ENCODE results near the gene RNF166.

The RNF166 gene

DNA sequence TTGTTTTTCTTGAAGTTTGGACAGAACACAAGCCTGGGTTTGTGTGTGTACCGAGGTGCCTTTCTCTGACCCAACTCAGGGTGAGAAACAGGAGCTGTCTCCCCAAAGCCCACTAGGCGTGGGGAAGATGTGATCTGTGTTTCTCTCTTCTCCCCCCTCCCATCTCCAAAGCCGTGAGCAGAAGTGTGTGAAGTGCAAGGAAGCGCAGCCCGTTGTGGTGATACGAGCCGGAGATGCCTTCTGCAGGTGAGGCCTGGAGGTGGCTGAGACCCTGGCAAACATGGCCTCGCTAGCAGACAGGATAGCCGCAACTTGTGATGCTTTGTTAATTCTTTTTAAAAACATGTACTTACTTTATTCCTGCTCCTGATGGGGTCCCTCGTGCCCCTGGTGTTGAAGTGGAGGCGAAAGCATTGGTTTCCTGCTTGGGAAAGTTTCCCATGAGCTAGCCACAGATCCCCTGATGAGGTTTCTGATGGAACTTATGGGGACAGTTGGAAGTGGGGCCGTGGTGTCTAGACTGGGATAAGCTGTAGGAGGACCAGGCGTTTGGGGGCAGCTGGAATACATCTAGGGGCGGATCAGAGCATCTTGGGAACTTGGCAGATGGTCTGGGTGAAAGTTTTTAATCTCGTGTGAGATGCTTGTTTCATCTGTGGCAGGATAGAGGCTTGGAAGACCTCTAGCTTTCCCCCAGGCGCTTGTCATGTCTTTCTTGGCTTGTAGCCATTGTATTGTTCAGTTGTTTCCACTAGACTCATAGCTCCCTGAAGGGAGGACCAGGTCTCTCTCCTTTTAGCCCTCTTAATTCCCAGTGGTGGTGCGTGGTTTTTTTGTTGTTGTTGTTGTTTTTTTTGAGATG is 988 bp upstream of the RNF166 start:
- no peak for DNase-seq (ENCODE audit: low spot score)

DNA sequence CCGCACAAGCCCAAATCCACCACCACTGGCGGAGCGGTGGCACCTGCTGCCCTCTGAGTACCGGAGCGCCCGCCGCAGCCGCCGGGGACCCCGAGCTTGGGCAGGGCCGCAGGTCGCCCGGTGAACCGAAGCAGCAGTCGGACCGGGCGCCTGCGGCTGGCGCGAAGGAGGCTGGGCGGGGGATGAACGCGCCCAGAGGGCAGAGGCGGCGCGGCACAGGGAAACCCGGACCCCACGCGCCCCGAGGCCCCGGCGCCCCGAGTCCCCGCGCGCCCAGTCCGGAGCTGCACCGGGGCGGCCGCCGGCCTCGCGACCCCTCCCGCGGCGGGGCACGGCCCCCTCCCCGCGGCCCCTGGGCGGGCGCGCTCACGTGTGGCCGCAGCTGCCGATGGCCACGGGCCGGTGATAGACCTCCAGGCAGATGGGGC is 393 bp downstream of the RNF166 start:
- DNase-seq (ENCODE audit: low spot score), result no peak

DNA sequence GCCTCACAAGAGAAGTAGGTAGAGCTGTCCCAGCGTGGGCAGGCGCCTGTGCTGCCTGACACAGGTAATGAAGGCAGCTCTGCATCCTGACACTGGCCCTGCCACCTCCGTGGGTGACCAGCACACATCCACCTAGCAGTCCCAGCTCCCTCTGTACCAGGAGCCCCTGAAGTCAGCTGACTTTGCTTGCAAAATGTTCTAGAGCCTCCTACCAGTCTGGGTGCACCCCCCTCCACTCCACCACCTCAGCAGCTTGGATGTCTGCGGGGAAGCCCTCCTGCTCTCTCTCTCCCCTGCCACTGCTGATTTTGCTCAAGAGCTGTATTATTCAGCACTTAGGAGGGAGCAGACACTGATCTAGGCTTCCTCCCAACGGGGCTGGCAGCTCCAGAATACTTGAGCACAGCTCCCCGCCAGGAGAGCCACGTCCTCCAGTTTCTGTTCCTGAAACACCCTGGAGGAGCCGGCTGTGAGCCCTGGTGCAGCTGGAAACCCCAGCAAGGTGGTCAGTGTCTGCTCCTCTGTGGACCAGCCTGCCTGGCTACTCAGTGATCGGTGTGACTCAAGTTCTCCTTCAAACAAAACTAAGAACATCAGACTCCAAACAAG is 1.0 kb downstream of the RNF166 start:
- no peak for DNase-seq (ENCODE audit: low spot score)

DNA sequence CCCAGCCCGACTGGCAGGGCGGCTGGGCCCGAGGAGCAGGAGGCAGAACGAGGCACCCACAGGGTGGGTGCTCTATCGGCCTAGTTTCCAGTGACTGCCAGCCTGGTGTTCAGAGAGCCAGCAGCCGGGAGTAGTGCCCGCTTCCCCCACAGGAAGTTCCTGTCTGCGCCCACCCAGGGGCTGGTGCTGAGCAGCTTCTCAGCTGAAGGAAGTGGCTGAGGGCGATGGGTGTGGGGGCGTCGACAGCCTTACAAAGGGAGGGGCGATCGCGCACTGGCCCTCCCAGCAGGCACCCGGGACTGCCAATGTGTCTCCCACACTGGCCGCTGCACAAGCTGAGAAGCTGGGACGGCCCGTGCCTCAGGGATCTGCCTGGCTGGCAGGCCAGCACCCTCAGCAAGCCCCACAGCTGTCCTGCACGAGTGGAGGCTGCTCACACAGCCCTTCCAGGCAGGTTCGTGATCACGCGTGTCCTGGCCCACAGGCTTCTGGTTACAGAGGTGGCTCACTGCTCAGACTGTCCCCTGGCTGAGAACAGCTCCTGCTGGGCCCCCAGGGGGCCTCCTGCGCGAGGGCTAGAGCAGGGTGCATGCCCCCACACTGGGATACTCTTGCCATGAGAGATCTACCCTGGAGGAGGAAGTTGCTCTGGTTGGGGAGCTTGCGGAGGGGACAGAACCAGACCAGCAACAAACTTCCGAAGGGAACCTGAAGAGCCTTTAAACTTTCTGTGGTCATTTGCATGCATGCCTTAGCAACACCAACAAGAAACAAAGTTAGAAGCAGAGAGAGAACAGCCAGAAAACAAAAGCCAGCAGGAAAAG is 2.5 kb downstream of the RNF166 start:
- peak; percentile 51 for DNase-seq (ENCODE audit: low spot score)

DNA sequence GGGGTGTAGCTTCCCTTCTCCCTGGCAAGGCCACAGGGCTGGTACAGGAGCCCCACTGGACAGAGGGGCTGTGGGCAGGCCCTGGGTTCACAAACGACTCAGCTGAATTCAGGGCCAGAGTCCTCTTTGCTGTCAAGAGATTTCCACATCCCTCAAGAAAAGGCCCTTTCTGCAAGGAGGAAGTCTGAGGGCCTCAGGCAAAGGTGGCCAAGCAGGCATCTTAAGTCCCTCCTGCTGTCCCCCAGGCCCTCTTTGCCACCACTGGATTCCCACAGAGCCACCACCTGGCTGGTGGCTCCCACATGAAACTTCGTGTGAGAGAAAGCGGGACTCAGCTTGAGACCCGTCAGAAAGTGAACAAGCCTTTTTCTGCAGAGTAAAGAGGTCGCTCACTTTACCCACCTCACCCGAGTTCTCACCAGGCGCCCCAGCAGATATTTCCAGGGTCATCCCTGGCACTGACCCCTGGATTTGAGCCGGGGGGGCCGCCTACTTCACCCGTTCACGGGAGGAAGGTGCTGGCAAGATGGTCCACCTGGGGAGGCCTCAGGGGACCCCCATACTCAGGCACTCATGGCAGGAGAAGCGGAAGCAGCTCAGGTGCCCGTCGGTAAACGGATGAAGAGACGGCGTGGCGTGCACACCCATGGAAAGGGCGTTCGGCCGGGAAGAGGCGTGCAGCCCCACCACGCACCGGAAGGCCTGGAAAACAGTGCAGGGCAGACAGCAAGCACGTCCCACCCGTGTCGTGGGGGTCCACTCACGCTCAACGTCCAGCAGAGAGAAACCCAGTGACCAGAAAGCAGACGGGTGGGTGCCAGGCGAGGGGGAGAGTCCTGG is 3.6 kb downstream of the RNF166 start:
- no peak for DNase-seq (ENCODE audit: low spot score)

DNA sequence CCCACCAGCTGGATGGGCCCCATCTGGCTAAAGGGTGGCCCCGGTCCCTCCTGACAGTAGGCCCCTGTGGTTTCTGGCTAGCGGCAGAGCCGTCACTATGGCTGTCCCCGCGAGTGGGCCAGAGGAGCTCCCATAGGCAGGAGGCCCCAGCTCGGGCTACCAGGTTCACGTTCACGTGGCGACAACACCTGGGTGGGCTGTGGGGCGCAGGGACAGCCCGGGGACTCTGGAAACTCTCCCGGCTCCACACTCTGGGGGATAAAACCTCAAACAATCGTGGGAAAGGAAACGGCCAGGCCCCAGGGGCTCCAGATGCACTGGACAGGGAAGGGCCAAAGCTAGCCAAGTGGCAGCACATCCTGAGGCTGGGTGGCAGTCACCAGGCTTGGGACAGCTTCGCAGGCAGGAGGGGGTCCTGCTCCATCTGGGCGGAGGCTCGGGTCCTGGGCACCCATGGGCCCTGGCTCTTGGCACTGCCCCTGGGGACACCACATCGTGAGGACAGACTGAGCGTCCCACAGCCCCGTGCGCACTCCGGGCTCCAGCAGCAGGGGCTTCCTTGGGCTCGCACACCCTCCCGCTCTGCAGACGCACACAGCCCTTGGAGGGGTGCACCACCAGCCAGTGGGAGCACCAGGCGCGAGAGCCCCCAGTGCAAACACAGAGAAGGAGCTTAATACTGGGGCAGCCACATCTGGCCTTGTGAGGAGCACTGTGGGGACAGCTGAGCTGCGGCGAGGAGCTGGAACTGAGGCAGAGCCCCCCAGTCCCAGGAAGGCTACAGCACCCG is 4.4 kb downstream of the RNF166 start:
- DNase-seq (ENCODE audit: low spot score), result no peak

DNA sequence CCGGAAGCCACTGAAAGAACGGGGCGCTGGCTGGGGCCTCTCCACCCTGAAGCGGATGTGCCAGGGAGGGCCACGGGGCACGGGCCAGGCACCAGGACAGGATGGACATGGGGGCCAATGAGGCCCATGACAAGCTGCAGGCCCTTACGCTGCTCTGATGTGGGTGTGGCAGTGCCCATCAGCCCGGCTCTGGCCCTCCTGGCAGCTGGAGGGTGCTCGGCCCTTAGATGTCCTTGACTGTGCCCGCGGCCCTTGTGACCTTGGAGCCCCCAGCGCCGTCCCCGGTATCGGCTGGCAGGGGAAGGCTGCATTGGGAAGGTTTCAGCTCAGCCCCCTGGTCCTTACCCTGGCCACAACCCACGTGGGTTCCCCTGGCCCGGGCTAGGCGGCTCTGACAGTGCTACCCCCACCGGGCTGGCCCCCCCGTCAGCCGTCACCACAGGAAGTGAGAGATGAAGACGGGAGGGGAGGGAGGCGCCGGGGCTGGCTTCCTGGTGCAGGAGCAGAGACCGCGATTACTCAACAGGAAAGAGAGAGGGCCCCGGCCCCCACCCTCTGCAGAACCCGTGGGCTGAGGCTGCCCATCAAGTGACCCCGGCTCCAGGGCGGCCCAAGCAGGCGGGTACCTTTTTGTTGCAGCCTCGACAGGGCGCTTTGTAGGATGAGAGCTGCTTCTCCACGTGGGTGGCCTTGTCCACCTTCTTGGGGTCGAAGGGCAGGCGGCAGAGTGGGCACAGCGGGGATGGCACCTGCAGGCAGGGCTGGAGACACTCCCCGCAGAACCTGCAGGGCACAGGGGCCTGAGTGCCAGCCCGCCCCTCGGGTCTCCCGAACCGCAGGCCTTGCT is 5.3 kb downstream of the RNF166 start:
- DNase-seq (ENCODE audit: low spot score), result peak; percentile 58

DNA sequence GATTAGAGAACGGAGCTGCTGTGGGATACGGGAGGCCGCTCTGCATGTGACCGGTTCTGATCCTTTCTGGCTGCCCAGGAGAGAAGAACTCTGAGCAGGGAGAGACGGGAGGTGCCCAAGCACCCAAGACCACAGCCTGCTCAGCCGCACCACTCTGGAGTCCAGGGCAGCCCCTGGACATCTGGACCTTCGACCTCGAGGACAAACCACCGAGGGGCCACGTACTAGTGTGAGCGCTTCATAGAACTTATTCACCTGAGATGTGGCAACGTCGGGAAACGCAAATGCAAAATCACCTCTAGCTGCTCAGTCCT is 5.9 kb downstream of the RNF166 start:
- no peak for DNase-seq (ENCODE audit: low spot score)

DNA sequence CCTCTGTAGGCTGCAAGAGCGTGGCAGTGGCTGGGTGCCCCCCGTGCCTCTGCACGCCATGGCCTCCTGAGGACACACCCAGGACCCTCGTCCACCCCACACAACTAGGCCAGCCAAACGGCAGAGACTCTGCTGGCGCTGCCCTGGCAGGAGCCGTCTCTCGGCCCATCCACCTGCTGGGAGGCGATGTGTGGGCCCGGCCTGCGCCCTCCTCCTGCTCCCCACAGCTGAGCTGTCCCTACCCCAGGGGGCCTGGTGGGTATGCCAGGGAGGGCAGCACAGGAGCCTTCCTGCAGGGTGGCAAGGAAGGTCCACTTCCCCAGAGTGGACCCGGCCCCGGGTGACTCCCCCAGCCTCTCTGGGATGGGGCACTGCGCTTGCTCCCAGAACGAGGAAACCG is 7.0 kb downstream of the RNF166 start:
- DNase-seq (ENCODE audit: low spot score), result no peak

DNA sequence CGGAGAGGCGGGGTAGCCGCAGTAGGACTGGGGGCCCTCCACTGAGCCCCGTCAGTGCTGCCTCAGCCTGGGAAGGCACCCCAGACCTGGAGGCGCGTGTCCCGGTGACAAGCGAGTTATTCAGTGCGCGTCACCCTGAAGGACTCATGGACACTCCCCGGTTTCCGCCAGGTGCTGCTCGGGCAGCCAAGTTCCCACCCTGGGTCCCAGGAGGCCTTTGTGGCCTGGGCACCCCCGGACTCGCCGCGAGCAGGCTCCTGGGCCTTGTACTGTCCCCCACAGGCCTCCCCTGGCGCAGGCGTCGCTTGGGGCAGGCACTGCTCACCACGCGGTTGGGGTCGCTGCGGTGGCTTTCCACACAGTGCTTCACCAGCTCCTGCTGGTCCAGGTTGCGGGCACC is 7.6 kb downstream of the RNF166 start:
- no peak for DNase-seq (ENCODE audit: low spot score)

DNA sequence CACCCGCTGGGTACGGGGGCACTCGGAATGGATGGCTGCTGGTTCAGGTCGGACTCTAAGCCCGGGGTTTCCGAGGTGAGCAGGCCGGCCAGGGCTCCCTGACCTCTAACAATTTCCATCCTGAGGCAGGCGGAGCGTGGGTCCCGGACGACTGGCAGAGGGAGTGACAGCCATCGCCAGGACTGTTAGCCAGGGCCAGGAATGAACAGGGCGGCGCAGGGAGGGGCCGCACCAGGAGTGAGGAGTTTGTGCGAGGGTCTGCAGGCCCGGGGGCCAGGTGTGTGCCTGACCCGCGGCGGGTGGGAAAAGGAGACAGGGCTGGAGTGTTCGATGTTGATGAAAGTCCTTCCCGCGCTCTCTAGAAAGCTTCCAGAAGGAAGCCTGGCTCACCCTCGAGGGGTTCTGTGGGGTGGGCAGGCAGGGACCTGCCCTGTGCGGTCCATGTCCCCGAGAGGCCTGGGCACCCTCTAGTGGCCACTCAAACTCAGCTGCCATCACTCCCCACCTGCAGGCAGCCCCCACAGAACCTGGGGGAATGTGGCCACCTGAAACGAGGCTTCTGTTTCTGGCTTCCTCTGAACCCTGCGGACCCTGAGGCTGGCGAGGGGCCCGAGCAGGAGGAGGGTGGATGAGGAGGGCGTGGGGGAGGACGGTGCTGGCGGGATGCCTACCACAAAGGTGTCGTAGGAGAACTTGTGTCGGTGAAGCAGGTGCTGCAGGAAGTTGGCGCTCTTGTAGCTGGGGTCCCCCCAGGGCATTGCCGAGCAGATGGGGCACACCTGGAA is 8.2 kb downstream of the RNF166 start:
- no peak for DNase-seq (ENCODE audit: low spot score)

DNA sequence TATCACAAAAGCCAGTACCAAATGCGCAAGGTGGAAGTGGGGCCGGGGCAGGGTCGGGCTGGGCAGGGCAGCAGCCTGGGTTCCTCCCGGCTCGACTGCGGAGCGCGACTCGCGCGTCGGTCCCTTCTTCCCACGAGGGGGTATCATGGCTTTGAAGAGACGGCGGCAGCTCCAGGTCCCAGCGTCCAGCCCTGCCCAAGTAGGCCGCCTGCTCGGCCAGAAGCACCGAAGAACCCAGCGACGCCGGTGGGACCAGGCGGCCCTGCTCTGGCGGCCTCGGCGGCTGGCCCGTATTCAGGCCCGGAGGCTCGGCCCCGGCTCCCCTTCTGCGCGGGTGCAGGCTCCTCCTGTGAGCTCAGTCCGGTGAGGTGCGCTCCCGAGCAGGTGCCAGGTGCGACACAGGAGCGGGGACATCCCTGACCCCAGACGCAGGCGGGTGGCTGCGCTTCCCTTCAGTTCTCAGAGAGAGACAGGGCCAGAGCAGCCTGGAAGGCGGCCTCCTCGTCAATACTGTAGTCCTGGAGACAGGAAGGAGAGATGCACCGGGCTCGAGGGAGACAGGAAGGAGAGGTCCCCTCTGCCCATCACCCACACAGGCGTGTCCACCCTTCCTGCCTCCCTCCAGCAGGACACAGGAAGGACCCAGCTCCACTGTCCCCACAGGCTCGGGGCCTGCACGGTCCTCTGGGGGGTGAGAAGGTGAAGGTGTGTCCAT is 8.9 kb downstream of the RNF166 start:
- DNase-seq (ENCODE audit: low spot score), result no peak

DNA sequence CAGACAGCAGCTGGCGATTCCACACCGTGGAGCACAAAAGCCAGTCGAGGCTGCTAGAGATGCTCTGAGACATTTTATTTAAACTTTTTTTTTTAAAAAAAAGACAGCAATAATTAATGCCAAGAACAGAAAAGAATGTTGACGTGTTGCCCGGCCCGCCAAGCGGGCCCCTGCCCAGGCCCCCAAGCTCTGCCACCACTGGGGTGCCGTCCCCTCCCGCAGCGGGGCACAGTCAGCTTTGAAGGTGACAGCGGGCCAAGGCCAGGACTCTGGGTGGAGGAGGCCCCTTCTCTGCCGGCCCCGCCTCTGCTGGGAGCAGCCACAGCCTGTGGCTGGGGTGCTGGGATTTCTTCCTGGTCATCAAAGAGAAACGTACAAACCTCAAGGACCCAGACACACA is 9.8 kb downstream of the RNF166 start:
- DNase-seq (ENCODE audit: low spot score), result no peak

DNA sequence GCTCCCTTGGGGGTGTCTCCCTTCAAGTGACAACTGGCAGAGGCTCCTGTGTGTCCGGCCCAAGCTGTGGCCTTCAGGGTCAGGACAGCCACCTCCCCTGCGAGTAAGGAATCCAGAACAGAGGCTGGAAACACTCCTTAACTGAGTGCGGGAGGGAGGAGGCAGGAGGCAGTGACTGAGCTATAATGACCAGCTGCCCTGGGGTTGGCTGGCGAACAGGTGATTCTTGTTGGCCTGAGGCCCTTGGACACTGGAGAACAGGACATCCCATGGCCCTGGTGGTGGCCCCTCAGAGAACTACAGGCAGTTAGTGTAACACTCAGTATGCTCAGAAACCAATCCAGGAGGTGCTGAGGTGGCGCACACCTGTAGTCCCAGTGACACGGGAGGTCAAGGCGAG is 10.5 kb downstream of the RNF166 start:
- DNase-seq (ENCODE audit: low spot score), result no peak

DNA sequence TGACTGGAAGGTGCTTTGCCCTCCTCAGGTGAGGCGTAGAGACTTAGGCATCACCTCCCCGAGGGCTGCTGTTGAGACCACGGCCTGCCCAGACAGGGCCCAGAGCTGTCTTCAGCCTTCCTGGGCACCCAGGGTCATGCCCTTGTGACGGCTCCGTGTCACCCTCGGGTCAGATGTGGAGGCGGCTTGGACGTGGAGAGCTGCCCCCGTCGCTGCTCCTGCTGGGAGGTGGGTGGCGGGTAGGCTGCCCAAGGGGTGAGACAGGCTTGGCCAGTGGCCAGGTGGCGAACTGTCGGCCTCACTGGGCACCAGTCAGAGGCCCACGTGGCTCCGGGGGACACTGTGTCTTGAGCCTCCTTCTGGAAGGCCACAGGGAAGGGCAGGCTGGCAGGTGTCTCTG is 11.0 kb downstream of the RNF166 start:
- DNase-seq (ENCODE audit: low spot score), result no peak

DNA sequence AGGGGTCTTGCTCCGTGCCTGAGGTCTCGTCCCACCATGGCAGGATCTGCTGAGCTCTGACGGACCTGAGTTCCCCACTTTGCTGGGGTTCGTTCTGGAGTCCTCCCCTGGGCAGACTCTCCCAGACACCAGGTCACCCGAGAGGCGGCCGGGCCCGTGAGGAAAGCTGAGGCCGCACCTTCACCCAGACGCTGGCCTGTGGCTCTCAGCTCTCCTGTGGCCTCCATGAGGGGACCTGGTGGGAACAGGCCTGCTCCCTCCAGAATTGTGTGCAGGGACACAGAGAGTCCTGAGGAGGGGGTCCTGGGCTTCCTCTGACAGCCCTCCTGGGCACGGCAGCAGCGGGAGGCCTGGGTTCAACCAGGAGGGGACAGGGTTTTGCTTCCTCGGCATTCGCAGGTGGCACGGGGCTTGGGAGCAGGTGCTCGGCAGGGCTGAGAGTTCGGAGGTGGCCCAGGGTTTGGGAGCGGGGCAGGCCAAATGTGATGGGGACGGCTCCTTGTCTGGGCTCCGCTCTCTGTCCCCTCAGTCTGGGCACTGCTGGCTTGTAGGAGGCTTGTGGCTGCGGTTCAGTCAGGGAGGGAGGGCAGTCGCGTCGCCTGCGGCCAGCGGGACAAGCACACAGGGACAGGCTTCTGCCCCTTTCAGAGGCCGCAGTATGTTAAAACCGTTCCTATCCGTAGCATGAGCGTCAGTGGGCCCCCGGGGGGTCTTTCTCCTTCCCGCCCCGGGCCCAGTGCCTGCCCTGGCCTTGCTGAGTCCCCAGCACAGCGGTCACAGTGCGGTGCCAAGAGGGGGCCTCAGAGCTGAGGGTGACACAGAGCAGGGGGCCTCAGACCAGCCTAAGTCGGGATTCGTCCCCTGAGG is 11.8 kb downstream of the RNF166 start:
- DNase-seq (ENCODE audit: low spot score), result no peak

DNA sequence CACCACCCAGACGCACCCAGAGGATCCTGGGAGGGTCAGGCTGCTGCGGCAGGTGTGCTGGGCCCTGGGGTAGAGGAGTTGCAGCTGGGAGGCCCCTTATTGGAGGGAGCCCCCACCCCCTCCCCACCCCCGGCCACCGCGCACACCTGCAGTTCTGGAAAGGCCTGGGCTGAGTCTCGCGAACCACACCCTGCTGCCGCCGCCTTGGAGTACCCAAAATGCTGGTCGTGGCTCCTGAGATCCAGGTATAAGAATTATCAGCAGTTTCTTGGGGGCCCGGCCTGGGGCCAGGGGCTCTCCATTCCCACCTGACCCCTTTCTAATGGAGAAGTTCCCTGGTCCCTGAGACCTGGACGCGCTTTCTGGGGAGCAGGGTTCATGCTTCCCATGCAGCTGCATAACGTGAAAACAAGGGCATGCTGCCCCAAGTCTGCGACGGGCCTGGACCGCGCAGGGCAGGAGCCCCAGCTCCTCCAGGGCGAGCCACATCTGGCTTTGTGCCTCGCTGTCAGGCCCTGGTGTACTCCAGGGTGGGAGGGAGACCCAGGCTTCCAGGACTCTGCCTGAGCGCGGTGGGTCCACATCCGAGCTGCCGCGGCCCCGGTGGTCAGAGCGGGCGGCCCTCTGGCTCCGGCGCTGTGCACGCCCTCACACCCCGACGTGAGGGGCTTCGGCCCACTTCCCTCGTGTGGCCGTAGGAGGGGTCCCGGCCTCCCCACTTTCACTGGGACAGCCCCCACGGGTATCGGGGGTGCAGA is 12.6 kb downstream of the RNF166 start:
- no peak for DNase-seq (ENCODE audit: low spot score)
